ENCODE data around the gene LSM7.
A peak's percentile ranks its signal among the peaks of the same experiment; 100 is the strongest.

LSM7 gene

GRCh38 chr19:2328401-2329148 lies at the start of gene LSM7, which contains the start of gene SPPL2B:
LSM7 (minus strand) TSS chr19:2328586; CDS start chr19:2328566, 20 bp downstream.
SPPL2B (plus strand) TSS chr19:2328684; CDS start chr19:2328710, 26 bp downstream.
- Mint-ChIP-seq H3K27ac (peak within 1 kb of the TSS; percentile 94 to 98 (median 96)), H3K9me3 (no peaks in the 10 kb centered on the region), H3K27me3 (ENCODE audit: low read depth) (peaks cover 3% of the 10 kb centered on the region), H3K4me3 (peak within 1 kb of the TSS; percentile 99), H3K36me3 (ENCODE audit: low read depth) (peaks cover 14% of the 10 kb centered on the region), H3K4me1 (peaks cover 68% of the 10 kb centered on the region)
- TF ChIP-seq, protein P1, sequence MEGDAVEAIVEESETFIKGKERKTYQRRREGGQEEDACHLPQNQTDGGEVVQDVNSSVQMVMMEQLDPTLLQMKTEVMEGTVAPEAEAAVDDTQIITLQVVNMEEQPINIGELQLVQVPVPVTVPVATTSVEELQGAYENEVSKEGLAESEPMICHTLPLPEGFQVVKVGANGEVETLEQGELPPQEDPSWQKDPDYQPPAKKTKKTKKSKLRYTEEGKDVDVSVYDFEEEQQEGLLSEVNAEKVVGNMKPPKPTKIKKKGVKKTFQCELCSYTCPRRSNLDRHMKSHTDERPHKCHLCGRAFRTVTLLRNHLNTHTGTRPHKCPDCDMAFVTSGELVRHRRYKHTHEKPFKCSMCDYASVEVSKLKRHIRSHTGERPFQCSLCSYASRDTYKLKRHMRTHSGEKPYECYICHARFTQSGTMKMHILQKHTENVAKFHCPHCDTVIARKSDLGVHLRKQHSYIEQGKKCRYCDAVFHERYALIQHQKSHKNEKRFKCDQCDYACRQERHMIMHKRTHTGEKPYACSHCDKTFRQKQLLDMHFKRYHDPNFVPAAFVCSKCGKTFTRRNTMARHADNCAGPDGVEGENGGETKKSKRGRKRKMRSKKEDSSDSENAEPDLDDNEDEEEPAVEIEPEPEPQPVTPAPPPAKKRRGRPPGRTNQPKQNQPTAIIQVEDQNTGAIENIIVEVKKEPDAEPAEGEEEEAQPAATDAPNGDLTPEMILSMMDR (IDR thresholded peaks at IDR 0.05; ENCODE audit: unreplicated experiment in 3 of 3), result no peak

GRCh38 chr19:2376784-2377519 lies 48.6 kb upstream of the LSM7 start:
- H3K4me3 Mint-ChIP-seq, result no peak overlapping the region
- no peaks in the 10 kb centered on the region for H3K36me3 Mint-ChIP-seq (ENCODE audit: low read depth)
- peaks cover 16% of the 10 kb centered on the region for H3K27me3 Mint-ChIP-seq (ENCODE audit: low read depth)
- H3K27ac Mint-ChIP-seq, result peak overlapping the region in 1 of 3 experiments; percentile 55
- peaks cover 27% of the 10 kb centered on the region for H3K4me1 Mint-ChIP-seq
- TF ChIP-seq, protein P1 (IDR thresholded peaks at IDR 0.05; ENCODE audit: unreplicated experiment in 3 of 3), result no peak
- peaks cover 18% of the 10 kb centered on the region for H3K9me3 Mint-ChIP-seq

DNA sequence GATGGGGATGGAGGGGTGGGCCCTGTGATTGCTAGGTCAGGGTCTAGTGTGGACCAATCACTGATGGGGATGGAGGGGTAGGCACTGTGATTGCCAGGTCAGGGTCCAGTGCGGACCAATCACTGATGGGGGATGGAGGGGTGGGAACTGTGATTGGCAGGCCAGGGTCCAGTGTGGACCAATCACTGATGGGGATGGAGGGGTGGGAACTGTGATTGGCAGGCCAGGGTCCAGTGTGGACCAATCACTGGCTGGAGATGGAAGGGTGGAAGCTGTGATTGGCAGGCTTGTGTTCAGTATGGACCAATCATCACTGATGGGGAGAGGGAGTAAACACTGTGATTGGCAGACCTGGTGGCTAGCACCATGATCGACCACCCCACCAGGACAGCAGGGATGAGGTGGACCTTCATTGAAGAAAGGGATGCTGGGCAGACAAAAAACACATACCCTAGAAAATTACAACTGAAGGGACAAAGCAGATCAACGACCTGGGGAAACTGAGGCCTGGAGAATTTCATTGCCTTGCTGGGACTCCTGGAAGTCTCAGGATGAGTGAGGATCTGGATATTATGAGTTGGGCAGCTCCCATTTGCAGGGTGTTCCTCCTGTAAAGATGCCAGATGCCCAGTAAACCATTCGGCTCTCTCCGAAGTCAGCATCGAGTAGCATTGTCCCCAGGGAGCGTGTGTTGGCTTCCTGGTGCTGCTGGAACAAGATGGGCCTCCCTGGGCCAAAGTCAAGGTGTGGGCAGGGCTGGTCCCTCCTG lies 47.2 kb upstream of the LSM7 start:
- peaks cover 25% of the 10 kb centered on the region for H3K4me1 Mint-ChIP-seq
- no peak overlapping the region for H3K4me3 Mint-ChIP-seq
- TF ChIP-seq, protein P1 (IDR thresholded peaks at IDR 0.05; ENCODE audit: unreplicated experiment in 3 of 3), result no peak
- no peaks in the 10 kb centered on the region for H3K36me3 Mint-ChIP-seq (ENCODE audit: low read depth)
- peaks cover 23% of the 10 kb centered on the region for H3K27me3 Mint-ChIP-seq (ENCODE audit: low read depth)
- H3K27ac Mint-ChIP-seq, result no peak overlapping the region
- H3K9me3 Mint-ChIP-seq, result peaks cover 15% of the 10 kb centered on the region

GRCh38 chr19:2374808-2375207 lies 46.4 kb upstream of the LSM7 start:
- H3K9me3 Mint-ChIP-seq, result peaks cover 15% of the 10 kb centered on the region
- H3K4me1 Mint-ChIP-seq, result peaks cover 25% of the 10 kb centered on the region
- TF ChIP-seq, protein P1 (IDR thresholded peaks at IDR 0.05; ENCODE audit: unreplicated experiment in 3 of 3), result no peak
- no peaks in the 10 kb centered on the region for H3K36me3 Mint-ChIP-seq (ENCODE audit: low read depth)
- peaks cover 23% of the 10 kb centered on the region for H3K27me3 Mint-ChIP-seq (ENCODE audit: low read depth)
- H3K27ac Mint-ChIP-seq, result no peak overlapping the region
- no peak overlapping the region for H3K4me3 Mint-ChIP-seq

- TF ChIP-seq, protein P1 (IDR thresholded peaks at IDR 0.05; ENCODE audit: unreplicated experiment in 3 of 3), result no peak
- Mint-ChIP-seq H3K4me1 (peaks cover 24% of the 10 kb centered on the region), H3K27ac (peak overlapping the region; percentile 7 to 29 (median 20)), H3K27me3 (ENCODE audit: low read depth) (peaks cover 30% of the 10 kb centered on the region), H3K9me3 (peaks cover 11% of the 10 kb centered on the region), H3K4me3 (no peak overlapping the region), H3K36me3 (ENCODE audit: low read depth) (no peaks in the 10 kb centered on the region)
Observed at GRCh38 chr19:2372076-2372612, 43.8 kb upstream of the LSM7 start.
